ENCODE data around the gene LMOD2.

GRCh38 chr7:123622660-123623386 lies 32.8 kb upstream of the LMOD2 start:
- TF ChIP-seq CTCF (IDR thresholded peaks at IDR 0.05) = no peak
- TF ChIP-seq POLR2A (IDR thresholded peaks at IDR 0.05) = no peak

Measured in adrenal gland (tissue), 5 donors.